IMR-90 (cell line): ENCODE data around the gene KRT16.

Experiments used
- BHLHE40 ChIP-seq: fragments of 150-350 bp; IDR thresholded peaks from 2 replicates; pipeline ENCODE4 v1.6.1; 2016; ENCODE audit warnings: mild to moderate bottlenecking, low read depth, low read length
- CEBPB ChIP-seq: IDR thresholded peaks from 2 replicates; pipeline ENCODE4 v1.6.1; 2012; ENCODE audit warnings: low read depth, low read length, improper control_type of control experiment
- CTCF ChIP-seq: conservative IDR thresholded peaks from 2 replicates; pipeline ENCODE4 v1.5.1; 2012; ENCODE audit warnings: mild to moderate bottlenecking, low read depth, low read length, improper control_type of control experiment
- ELK1 ChIP-seq: fragments of 150-350 bp; IDR thresholded peaks from 2 replicates; pipeline ENCODE4 v1.6.1; 2016; ENCODE audit warnings: low read depth, mild to moderate bottlenecking, low read length, moderate library complexity, borderline replicate concordance
- MAZ ChIP-seq: IDR thresholded peaks from 2 replicates; pipeline ENCODE4 v1.6.1; 2012; ENCODE audit warnings: low read depth, mild to moderate bottlenecking, low read length, improper control_type of control experiment, moderate library complexity, borderline replicate concordance
- MXI1 ChIP-seq: IDR thresholded peaks from 2 replicates; pipeline ENCODE4 v1.6.1; 2012; ENCODE audit warnings: low read depth, mild to moderate bottlenecking, low read length, moderate library complexity, borderline replicate concordance
- NFE2L2 ChIP-seq: fragments of 150-350 bp; IDR thresholded peaks from 2 replicates; pipeline ENCODE4 v1.6.1; 2016; ENCODE audit warnings: low read depth, mild to moderate bottlenecking, low read length
- POLR2A ChIP-seq: IDR thresholded peaks from 2 replicates; pipeline ENCODE4 v1.6.1; 2012; ENCODE audit warnings: mild to moderate bottlenecking, low read depth, low read length
- RAD21 ChIP-seq: IDR thresholded peaks from 2 replicates; pipeline ENCODE4 v1.6.1; 2012; ENCODE audit warnings: low read length, improper control_type of control experiment
- RCOR1 ChIP-seq: IDR thresholded peaks from 2 replicates; pipeline ENCODE4 v1.6.1; 2012; ENCODE audit warnings: mild to moderate bottlenecking, low read length, improper control_type of control experiment; ENCODE audit not compliant: insufficient replicate concordance
- RFX5 ChIP-seq: IDR thresholded peaks from 2 replicates; pipeline ENCODE4 v1.8.0; 2012; ENCODE audit warnings: low read depth, mild to moderate bottlenecking, low read length, moderate library complexity
- SMC3 ChIP-seq: fragments of 150-350 bp; IDR thresholded peaks from 2 replicates; pipeline ENCODE4 v1.6.1; 2016; ENCODE audit warnings: low read depth, mild to moderate bottlenecking, antibody characterized with exemption, low read length, moderate library complexity
- USF2 ChIP-seq: fragments of 150-350 bp; IDR thresholded peaks from 2 replicates; pipeline ENCODE4 v1.6.1; 2017; ENCODE audit warnings: mild to moderate bottlenecking, antibody characterized with exemption, low read length, low read depth

DNA sequence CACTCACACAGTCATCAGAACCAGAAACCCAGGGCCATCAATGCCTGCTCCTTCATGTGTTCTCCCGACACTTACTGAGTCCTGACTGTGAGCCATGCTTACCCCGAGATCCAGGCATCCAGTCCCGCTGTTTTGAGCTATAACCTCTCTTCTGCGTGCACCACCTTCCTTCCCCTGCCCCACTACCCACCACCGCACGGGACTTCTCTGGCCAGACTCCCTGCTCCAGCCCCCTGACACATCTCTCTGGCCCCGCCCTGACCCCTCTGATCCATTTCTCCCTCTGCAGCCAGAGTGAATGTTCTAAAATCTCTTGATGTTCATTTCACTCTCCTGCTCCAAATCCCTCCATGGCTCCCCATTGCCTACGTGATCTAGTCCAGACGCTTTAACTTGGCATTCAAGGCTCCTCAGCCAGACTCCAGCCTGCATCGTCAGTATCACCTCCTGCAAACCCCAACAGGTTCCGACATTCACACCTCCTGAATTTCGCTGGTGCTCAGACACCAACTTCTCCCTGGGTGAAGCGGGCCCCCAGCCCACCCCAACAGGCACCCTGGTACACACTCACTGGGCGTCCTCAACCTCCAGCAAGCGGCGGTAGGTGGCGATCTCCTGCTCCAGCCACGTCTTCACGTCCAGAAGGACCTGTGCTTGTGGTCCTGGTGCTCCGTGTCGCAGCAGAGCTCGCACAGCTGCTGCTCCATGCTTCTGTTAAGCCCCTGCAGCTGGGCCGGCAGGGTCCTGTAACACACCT lies 14.9 kb upstream of the KRT16 start:
- TF ChIP-seq POLR2A (no peak), CTCF (no peak), SMC3 (no peak), USF2 (no peak), RFX5 (no peak), RAD21 (no peak), BHLHE40 (no peak), ELK1 (no peak), CEBPB (no peak), RCOR1 (no peak), MXI1 (no peak), MAZ (no peak), NFE2L2 (no peak)
